Ascending aorta (tissue), 2 donors: ENCODE results near the gene FOXA1. TPM values are rescaled to one million over a fixed set of nuclear protein-coding genes. Genes with fewer than 3 reads are reported as not detected.
A peak's percentile ranks its signal among the peaks of the same experiment; 100 is the strongest.

ENCODE experiments used
- DNase-seq, 2 donors: peaks; one replicate each; pipeline ENCODE4 v3.0.0-alpha.2; 2019; ENCODE audit warnings: low spot score in 2 of 2
- H3K27ac ChIP-seq, 2 donors: fragments of 200-600 bp; sonication (generic); one replicate each; pipeline ENCODE4 v1.5.1; 2016 to 2017; ENCODE audit warnings: mild to moderate bottlenecking in 1 of 2
- H3K27me3 ChIP-seq: fragments of 200-600 bp; sonication (generic); one replicate; pipeline ENCODE4 v1.5.1; 2017
- H3K36me3 ChIP-seq, 2 donors: fragments of 200-600 bp; sonication (generic); one replicate each; pipeline ENCODE4 v1.5.1; 2016
- H3K4me1 ChIP-seq, 2 donors: fragments of 200-600 bp; sonication (generic); one replicate each; pipeline ENCODE4 v1.5.1; 2016 to 2017; ENCODE audit warnings: mild to moderate bottlenecking in 1 of 2
- H3K4me3 ChIP-seq, 2 donors: fragments of 200-600 bp; sonication (generic); one replicate each; pipeline ENCODE4 v1.5.1; 2016 to 2017; ENCODE audit warnings: mild to moderate bottlenecking in 1 of 2
- H3K9me3 ChIP-seq, 2 donors: fragments of 200-600 bp; sonication (generic); one replicate each; pipeline ENCODE4 v1.5.1; 2016
- intact Hi-C: fragments of 100-400 bp; cut with DNase I; formaldehyde crosslinking; loops from one replicate; pipeline ENCODE4 v1.15.1; 2023
- total RNA-seq: library from RNA; depleted of rRNA; stranded (reverse); fragments of >200 nt; gene quantifications from one replicate; pipeline ENCODE4 v1.1.0, GENCODE V29; 2016
- TF ChIP-seq, protein P1 (sequence below), 3 experiments: fragments of 200-600 bp in 2 of 3; fragments of 450-650 bp in 1 of 3; sonication (generic) in 2 of 3; IDR thresholded peaks; one replicate each; pipeline ENCODE4 v1.5.1; 2016 to 2019; ENCODE audit warnings: antibody characterized with exemption in 3 of 3, mild to moderate bottlenecking in 1 of 3, moderate library complexity in 1 of 3

The FOXA1 gene
- total RNA-seq, 1 donor from 2014 or later, result not detected

DNA sequence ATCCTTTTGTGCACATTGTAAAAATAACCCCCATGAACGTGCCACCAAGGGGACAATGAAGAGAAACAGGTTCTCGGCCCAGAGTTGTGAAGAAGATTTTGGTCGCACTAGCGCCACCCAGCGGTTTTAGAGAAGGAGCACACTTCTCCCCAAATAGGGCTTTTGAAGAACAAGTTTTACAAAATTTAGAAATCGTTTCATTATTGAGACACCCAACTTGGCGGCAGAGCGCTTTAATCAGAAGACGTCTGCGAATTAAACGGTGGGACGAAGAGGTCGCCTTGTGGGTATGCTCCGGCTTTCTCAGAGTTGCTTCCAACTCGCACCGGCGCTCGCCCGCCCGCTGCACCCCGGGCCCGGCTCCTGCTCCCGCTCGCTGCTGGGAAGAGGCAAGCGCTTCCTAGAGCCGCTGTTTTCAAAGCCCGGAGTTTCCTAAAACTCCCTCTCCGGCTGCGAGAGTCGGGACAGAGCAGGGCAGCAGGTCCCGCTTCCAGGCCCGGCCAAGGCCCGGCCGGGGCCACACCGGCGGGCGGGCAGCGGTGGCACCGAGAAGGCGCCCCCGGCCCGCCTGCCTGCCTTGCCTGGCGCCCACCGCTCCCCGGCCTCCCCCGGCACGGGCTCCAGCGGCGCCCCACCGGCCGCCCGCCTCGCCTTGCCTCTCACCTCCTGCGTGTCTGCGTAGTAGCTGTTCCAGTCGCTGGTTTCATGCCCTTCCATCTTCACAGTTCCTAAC is 645 bp downstream of the FOXA1 start:
- Histone ChIP-seq H3K27ac (no peak overlapping the region), H3K9me3 (no peaks in the 10 kb centered on the region), H3K4me1 (peaks cover 0 to 14% of the 10 kb centered on the region in 2 donors), H3K4me3 (peak overlapping the region; percentile 56 to 57), H3K27me3 (peaks cover 58% of the 10 kb centered on the region), H3K36me3 (no peaks in the 10 kb centered on the region)
- no peak for DNase-seq
- intact Hi-C loops, result loop anchor here (10.0 kb wide), 3 partner anchors 350 to 1070 kb away; partner anchors contain the start of gene NKX2-1
- TF ChIP-seq, protein P1, sequence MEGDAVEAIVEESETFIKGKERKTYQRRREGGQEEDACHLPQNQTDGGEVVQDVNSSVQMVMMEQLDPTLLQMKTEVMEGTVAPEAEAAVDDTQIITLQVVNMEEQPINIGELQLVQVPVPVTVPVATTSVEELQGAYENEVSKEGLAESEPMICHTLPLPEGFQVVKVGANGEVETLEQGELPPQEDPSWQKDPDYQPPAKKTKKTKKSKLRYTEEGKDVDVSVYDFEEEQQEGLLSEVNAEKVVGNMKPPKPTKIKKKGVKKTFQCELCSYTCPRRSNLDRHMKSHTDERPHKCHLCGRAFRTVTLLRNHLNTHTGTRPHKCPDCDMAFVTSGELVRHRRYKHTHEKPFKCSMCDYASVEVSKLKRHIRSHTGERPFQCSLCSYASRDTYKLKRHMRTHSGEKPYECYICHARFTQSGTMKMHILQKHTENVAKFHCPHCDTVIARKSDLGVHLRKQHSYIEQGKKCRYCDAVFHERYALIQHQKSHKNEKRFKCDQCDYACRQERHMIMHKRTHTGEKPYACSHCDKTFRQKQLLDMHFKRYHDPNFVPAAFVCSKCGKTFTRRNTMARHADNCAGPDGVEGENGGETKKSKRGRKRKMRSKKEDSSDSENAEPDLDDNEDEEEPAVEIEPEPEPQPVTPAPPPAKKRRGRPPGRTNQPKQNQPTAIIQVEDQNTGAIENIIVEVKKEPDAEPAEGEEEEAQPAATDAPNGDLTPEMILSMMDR (IDR thresholded peaks at IDR 0.05), result peak; percentile 20 to 51 (median 32)

DNA sequence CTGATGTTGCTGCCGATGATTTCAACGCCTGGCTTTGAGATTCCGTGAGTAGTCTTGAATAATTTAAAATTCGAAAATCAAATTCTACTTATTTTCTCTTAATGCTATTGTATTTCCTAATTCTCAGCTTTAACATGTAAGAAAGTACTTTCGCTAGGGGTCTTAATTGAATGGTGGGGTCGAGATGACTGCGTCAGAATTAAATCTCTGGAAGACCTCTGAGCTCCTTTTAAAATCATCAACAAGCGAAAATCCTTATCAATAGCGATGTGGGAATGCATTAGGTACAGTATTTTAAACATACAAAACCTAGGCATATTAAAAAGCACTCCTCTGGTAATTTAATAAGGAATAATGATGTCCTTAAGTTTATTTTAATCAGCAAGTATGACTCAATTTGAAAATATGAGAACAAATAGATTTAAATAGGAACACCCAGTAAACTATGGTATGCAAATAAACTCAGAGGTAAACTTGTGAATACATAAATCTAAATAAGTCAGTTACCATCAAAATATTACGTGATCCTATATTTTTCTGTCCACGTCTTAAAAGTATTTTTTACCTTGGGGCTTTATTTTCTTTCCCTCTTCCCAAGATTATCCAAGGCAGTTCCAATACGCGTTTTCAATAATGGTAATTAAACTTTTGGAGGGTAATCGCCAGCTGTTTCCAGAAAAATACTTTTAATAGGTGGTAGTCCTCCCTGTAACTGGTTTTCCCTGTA is 1.4 kb downstream of the FOXA1 start:
- peak overlapping the region; percentile 56 to 57 for H3K4me3 ChIP-seq
- no peaks in the 10 kb centered on the region for H3K36me3 ChIP-seq
- no peak for DNase-seq
- peaks cover 0 to 13% of the 10 kb centered on the region in 2 donors for H3K4me1 ChIP-seq
- H3K27ac ChIP-seq, result no peak overlapping the region
- TF ChIP-seq, protein P1 (IDR thresholded peaks at IDR 0.05), result no peak
- peaks cover 56% of the 10 kb centered on the region for H3K27me3 ChIP-seq
- intact Hi-C loops, result loop anchor here (10.0 kb wide), 3 partner anchors 349 to 1069 kb away; partner anchors contain the start of gene NKX2-1
- H3K9me3 ChIP-seq, result no peaks in the 10 kb centered on the region

GRCh38 chr14:37592482-37593408 is 2.3 kb downstream of the FOXA1 start:
- H3K36me3 ChIP-seq, result no peaks in the 10 kb centered on the region
- DNase-seq, result no peak
- TF ChIP-seq, protein P1 (IDR thresholded peaks at IDR 0.05), result no peak
- H3K27ac ChIP-seq, result no peak overlapping the region
- intact Hi-C loops, result loop anchor here (10.0 kb wide), 3 partner anchors 348 to 1068 kb away; partner anchors contain the start of gene NKX2-1
- peaks cover 0 to 13% of the 10 kb centered on the region in 2 donors for H3K4me1 ChIP-seq
- no peak overlapping the region for H3K4me3 ChIP-seq
- no peaks in the 10 kb centered on the region for H3K9me3 ChIP-seq
- H3K27me3 ChIP-seq, result peaks cover 54% of the 10 kb centered on the region

DNA sequence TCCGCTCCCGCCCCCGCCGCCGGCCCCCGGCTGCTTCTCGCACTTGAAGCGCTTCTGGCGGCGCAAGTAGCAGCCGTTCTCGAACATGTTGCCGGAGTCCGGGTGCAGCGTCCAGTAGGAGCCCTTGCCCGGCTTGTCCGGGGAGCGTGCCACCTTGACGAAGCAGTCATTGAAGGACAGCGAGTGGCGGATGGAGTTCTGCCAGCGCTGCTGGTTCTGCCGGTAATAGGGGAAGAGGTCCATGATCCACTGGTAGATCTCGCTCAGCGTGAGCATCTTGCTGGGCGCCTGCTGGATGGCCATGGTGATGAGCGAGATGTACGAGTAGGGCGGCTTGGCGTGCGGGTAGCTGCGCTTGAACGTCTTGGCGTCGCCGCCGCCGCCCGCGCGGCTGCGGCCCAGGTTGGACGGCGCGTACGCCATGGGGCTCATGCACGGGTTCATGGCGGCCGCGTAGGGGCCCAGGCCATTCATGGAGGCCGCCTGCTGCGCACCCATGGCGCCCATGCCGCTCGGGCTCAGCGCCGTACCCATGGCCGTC is 3.0 kb downstream of the FOXA1 start:
- H3K4me1 ChIP-seq, result peaks cover 0 to 10% of the 10 kb centered on the region in 2 donors
- H3K36me3 ChIP-seq, result no peaks in the 10 kb centered on the region
- no peak overlapping the region for H3K27ac ChIP-seq
- intact Hi-C loops, result loop anchor here (10.0 kb wide), 3 partner anchors 347 to 1067 kb away; partner anchors contain the start of gene NKX2-1
- no peak for DNase-seq
- H3K27me3 ChIP-seq, result peaks cover 51% of the 10 kb centered on the region
- TF ChIP-seq, protein P1 (IDR thresholded peaks at IDR 0.05), result no peak
- no peak overlapping the region for H3K4me3 ChIP-seq
- H3K9me3 ChIP-seq, result no peaks in the 10 kb centered on the region
